BE2C (cell line): ENCODE measurements around the gene CLSTN2.

Experiments used
- DNase-seq: peaks from one replicate; pipeline ENCODE4 v3.0.0-alpha.2; 2020
- H3K27me3 ChIP-seq: fragments of 250-450 bp; sonication (Bioruptor Pico); 2 replicates; pipeline ENCODE4 v1.5.1; 2020; ENCODE audit warnings: mild to moderate bottlenecking
- H3K36me3 ChIP-seq: fragments of 250-450 bp; sonication (Bioruptor Pico); 2 replicates; pipeline ENCODE4 v1.5.1; 2020; ENCODE audit warnings: mild to moderate bottlenecking
- H3K4me1 ChIP-seq: fragments of 250-450 bp; sonication (Bioruptor Pico); 2 replicates; pipeline ENCODE4 v1.5.1; 2020
- H3K4me3 ChIP-seq: 2 replicates; pipeline ENCODE4 v1.5.1; 2011; ENCODE audit warnings: low read depth, low read length
- H3K9me3 ChIP-seq: fragments of 250-450 bp; sonication (Bioruptor Pico); 2 replicates; pipeline ENCODE4 v1.5.1; 2020
- CTCF ChIP-seq: IDR thresholded peaks from 2 replicates; pipeline ENCODE4 v1.5.1; 2012; ENCODE audit warnings: mild to moderate bottlenecking, low read depth, low read length

The CLSTN2 gene

GRCh38 chr3:140151321-140151720, 216.3 kb downstream of the CLSTN2 start:
- no peaks in the 10 kb centered on the region for H3K27me3 ChIP-seq
- H3K4me1 ChIP-seq: no peaks in the 10 kb centered on the region
- DNase-seq: no peak
- TF ChIP-seq CTCF: no peak
- H3K4me3 ChIP-seq: no peak overlapping the region
- no peaks in the 10 kb centered on the region for H3K9me3 ChIP-seq
- no peaks in the 10 kb centered on the region for H3K36me3 ChIP-seq

- no peak for DNase-seq
- Histone ChIP-seq H3K4me1 (no peaks in the 10 kb centered on the region), H3K4me3 (no peak overlapping the region), H3K36me3 (no peaks in the 10 kb centered on the region), H3K9me3 (no peaks in the 10 kb centered on the region), H3K27me3 (no peaks in the 10 kb centered on the region)
- no peak for TF ChIP-seq CTCF
These were observed 218.1 kb downstream of the CLSTN2 start for GRCh38 chr3:140152851-140153639.

- Histone ChIP-seq H3K4me1 (no peaks in the 10 kb centered on the region), H3K9me3 (no peaks in the 10 kb centered on the region), H3K4me3 (no peak overlapping the region), H3K27me3 (no peaks in the 10 kb centered on the region), H3K36me3 (no peaks in the 10 kb centered on the region)
- TF ChIP-seq CTCF: no peak
- DNase-seq: no peak
These were observed 218.8 kb downstream of the CLSTN2 start for GRCh38 chr3:140153736-140154135.

GRCh38 chr3:140157161-140157560, 222.2 kb downstream of the CLSTN2 start:
- no peak for TF ChIP-seq CTCF
- Histone ChIP-seq H3K4me1 (peaks cover 3% of the 10 kb centered on the region; the same call in 1 of the 2 replicates), H3K9me3 (no peaks in the 10 kb centered on the region), H3K36me3 (no peaks in the 10 kb centered on the region), H3K27me3 (no peaks in the 10 kb centered on the region), H3K4me3 (no peak overlapping the region)
- no peak for DNase-seq

- H3K27me3 ChIP-seq: no peaks in the 10 kb centered on the region
- no peak for DNase-seq
- peaks cover 6% of the 10 kb centered on the region for H3K4me1 ChIP-seq
- H3K36me3 ChIP-seq: no peaks in the 10 kb centered on the region
- TF ChIP-seq CTCF: no peak
- H3K9me3 ChIP-seq: no peaks in the 10 kb centered on the region
- H3K4me3 ChIP-seq: no peak overlapping the region
These were observed 224.7 kb downstream of the CLSTN2 start for GRCh38 chr3:140159646-140160045.

- TF ChIP-seq CTCF: peak; percentile 38
- Histone ChIP-seq H3K4me3 (no peak overlapping the region), H3K36me3 (no peaks in the 10 kb centered on the region), H3K27me3 (no peaks in the 10 kb centered on the region), H3K4me1 (peaks cover 15% of the 10 kb centered on the region), H3K9me3 (no peaks in the 10 kb centered on the region)
- no peak for DNase-seq
These were observed 225.6 kb downstream of the CLSTN2 start for GRCh38 chr3:140160553-140160952.
